Psoas muscle (tissue), 8 donors: ENCODE measurements around the gene BCKDHA. TPM values are rescaled to one million over a fixed set of nuclear protein-coding genes. Genes with fewer than 3 reads are reported as not detected.
"Not testable (repeated sequence)": the region's sequence is repeated elsewhere in the genome, so short reads cannot be mapped to it uniquely, and the experiment has no call there.

Experiments
- ATAC-seq, 4 donors: fragments of 200-7000 bp; cut with Tn5 transposase; one replicate each; pipeline ENCODE4 v1.9.1; 2020; ENCODE audit warnings: moderate library complexity in 3 of 4, mild to moderate bottlenecking in 2 of 4
- DNase-seq, 2 donors: peaks; one replicate each; pipeline ENCODE4 v3.0.0-alpha.2; 2020
- H3K27ac ChIP-seq: fragments of 200-600 bp; one replicate; pipeline ENCODE4 v1.8.0; 2022
- H3K27me3 ChIP-seq, 3 donors: fragments of 200-600 bp in 1 of 3; one replicate each; pipeline versions ENCODE4 v1.6.1 to v1.8.0; 2013 to 2022; ENCODE audit warnings: low read length in 2 of 3, mild to moderate bottlenecking in 2 of 3, moderate library complexity in 1 of 3; ENCODE audit not compliant: insufficient read depth in 3 of 3
- H3K36me3 ChIP-seq, 2 donors: fragments of 200-600 bp in 1 of 2; one replicate each; pipeline versions ENCODE4 v1.6.1 to v1.8.0; 2013 to 2022; ENCODE audit warnings: low read depth in 1 of 2, mild to moderate bottlenecking in 1 of 2, moderate library complexity in 1 of 2; ENCODE audit not compliant: insufficient read depth in 1 of 2
- H3K4me1 ChIP-seq: fragments of 200-600 bp; one replicate; pipeline ENCODE4 v1.8.0; 2022
- H3K4me3 ChIP-seq: fragments of 200-600 bp; one replicate; pipeline ENCODE4 v1.8.0; 2022; ENCODE audit warnings: mild to moderate bottlenecking
- H3K9me3 ChIP-seq: fragments of 200-600 bp; one replicate; pipeline ENCODE4 v1.8.0; 2022
- WGBS, 3 donors: extraction: QIAGEN DNeasy Blood & Tissue Kit; methylation state at CpG; one replicate each; pipeline versions ENCODE4 v1.1.6 to v1.1.7; 2013; 5-methylcytosine and 5-hydroxymethylcytosine counted together
- intact Hi-C, 2 donors: fragments of 100-400 bp; cut with DNase I; formaldehyde crosslinking; loops; one replicate each; pipeline versions ENCODE4 v1.11.0 to v1.14.2; 2022
- polyA plus RNA-seq, 3 donors: library from polyadenylated mRNA; stranded (reverse); fragments of 200-250 nt; gene quantifications; one replicate each; pipeline ENCODE4 v1.2.3, GENCODE V29; 2013
- total RNA-seq, 4 donors: library from RNA; stranded (reverse); fragmentation: NEBNext Ultra II Directional in 2 of 4; extraction: Animal tissue kit (Norgen Biotek cat#: 25700) in 2 of 4; gene quantifications; one replicate each; pipeline versions ENCODE4 v1.2.1 to v1.2.4, GENCODE V29; 2021 to 2023
- TF ChIP-seq, protein P1 (sequence below): fragments of 200-600 bp; IDR thresholded peaks from one replicate; pipeline ENCODE4 v1.8.0; 2022; ENCODE audit warnings: antibody characterized with exemption
- donor health status: healthy with polysubstance abuse.
- donor health status: DM: no; HTN: no; CAD: no; lungs with moderate emphysema.
- donor health status: Bipolar disorder and iron deficiency.
- donor health status: healthy.
- donor health status: DM: yes; HTN: yes; CAD: no.
- donor health status: DM: no; HTN: no; CAD: no.
- donor health status: DM: no; HTN: no; CAD: no.
- donor health status: DM: yes; HTN: yes; CAD: no.

BCKDHA gene
- total and polyA plus RNA-seq, 7 donors = 31.5 to 58.8 (median 43.3) TPM

DNA sequence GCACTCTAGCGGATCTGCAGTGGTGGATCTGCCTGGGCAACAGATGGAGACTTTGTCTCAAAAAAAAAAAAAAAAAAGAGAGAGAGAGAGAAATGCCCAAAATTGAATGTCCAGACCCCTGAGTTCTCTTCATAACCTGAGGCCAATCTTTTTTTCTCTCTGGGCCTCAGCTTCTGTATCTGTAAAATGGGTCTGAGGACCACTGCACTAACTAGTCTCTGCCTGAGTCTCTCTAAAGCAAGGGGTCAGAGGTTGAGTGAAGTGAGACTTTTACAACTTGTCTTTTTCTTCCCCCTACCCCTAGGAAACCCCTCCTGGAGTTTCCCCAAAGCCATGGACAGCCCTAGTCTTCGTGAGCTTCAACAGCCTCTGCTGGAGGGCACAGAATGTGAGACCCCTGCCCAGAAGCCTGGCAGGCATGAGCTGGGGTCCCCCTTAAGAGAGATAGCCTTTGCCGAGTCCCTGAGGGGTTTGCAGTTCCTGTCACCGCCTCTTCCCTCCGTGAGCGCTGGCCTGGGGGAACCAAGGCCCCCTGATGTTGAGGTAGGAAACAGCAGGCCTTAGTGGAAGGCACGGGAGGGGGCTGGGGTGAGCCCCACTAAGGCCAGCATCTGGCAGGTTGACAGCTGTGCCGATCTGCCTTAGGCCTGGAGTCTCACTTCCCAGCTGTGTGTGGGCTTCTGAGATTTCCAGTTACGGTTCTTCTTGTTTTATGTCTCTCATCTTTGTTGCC, 19.5 kb upstream of the BCKDHA start:
- intact Hi-C loops = no loop called here
- Histone ChIP-seq H3K27ac (peak overlapping the region; percentile 23), H3K9me3 (no peaks in the 10 kb centered on the region), H3K4me1 (peaks cover 15% of the 10 kb centered on the region), H3K4me3 (no peak overlapping the region), H3K36me3 (peaks cover 0 to 6% of the 10 kb centered on the region in 2 donors), H3K27me3 (peaks cover 0 to 10% (median 2%) of the 10 kb centered on the region in 3 donors)
- ATAC-seq = no peak
- DNase-seq = peak in 1 of 2 donors; percentile 42
- WGBS, 3 donors = 45 to 54% (median 48%) methylated on average over 9 of the region's 9 CpGs
- TF ChIP-seq, protein P1, sequence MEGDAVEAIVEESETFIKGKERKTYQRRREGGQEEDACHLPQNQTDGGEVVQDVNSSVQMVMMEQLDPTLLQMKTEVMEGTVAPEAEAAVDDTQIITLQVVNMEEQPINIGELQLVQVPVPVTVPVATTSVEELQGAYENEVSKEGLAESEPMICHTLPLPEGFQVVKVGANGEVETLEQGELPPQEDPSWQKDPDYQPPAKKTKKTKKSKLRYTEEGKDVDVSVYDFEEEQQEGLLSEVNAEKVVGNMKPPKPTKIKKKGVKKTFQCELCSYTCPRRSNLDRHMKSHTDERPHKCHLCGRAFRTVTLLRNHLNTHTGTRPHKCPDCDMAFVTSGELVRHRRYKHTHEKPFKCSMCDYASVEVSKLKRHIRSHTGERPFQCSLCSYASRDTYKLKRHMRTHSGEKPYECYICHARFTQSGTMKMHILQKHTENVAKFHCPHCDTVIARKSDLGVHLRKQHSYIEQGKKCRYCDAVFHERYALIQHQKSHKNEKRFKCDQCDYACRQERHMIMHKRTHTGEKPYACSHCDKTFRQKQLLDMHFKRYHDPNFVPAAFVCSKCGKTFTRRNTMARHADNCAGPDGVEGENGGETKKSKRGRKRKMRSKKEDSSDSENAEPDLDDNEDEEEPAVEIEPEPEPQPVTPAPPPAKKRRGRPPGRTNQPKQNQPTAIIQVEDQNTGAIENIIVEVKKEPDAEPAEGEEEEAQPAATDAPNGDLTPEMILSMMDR = no peak

DNA sequence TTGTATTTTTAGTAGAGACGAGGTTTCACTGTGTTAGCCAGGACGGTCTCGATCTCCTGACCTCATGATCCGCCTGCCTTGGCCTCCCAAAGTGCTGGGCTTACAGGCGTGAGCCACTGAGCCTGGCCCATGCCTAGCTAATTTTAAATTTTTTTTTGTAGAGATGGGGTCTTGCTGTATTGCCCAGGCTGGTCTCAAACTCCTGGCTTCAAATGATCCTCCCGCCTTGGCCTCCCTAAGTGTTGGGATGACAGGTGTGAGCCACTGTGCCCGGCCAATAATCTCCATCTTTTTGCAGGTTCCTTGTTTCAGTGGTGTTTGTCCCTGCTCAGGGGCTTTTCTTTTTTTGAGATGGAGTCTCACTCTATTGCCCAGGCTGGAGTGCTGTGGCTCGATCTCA, 16.1 kb upstream of the BCKDHA start:
- H3K27me3 ChIP-seq, H3K27ac ChIP-seq, DNase-seq, H3K4me3 ChIP-seq, H3K9me3 ChIP-seq, ATAC-seq, H3K4me1 ChIP-seq: not testable (repeated sequence)
- intact Hi-C loops = loop anchor here in 1 of 2 donors (5.0 kb wide), 1 partner anchor 46 kb away; the partner anchor contains the start of gene B3GNT8
- 94 to 97% (median 95%) methylated on average over 8 of the region's 8 CpGs for WGBS, 3 donors
- peaks cover 0 to 29% of the 10 kb centered on the region in 2 donors for H3K36me3 ChIP-seq

DNA sequence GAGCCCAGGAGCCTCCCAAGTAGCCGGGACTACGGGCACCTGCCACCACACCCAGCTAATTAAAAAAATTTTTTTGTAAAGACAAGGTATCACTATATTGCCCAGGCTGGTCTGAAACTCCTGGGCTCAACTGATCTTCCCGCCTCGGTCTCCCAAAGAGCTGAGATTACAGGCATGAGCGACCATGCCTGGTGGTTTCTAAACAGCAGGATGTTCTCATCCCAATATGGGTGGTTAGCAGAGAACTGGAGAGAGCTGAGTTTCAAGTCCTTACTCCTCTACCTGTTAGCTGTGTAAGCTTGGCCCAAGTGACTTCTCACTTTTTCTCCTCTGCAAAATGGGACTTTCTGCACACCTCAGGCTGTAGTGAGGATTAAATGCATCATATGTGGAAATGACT, 13.3 kb upstream of the BCKDHA start:
- intact Hi-C loops = loop anchor here in 1 of 2 donors (5.0 kb wide), 1 partner anchor 43 kb away; the partner anchor contains the start of gene B3GNT8
- Histone ChIP-seq H3K4me3 (no peak overlapping the region), H3K36me3 (peaks cover 0 to 57% of the 10 kb centered on the region in 2 donors), H3K27ac (no peak overlapping the region), H3K4me1 (no peaks in the 10 kb centered on the region), H3K9me3 (no peaks in the 10 kb centered on the region), H3K27me3 (no peaks in the 10 kb centered on the region)
- 89 to 95% (median 94%) methylated on average over 5 of the region's 5 CpGs for WGBS, 3 donors
- TF ChIP-seq, protein P1 = no peak
- ATAC-seq (no peak), DNase-seq (no peak)

DNA sequence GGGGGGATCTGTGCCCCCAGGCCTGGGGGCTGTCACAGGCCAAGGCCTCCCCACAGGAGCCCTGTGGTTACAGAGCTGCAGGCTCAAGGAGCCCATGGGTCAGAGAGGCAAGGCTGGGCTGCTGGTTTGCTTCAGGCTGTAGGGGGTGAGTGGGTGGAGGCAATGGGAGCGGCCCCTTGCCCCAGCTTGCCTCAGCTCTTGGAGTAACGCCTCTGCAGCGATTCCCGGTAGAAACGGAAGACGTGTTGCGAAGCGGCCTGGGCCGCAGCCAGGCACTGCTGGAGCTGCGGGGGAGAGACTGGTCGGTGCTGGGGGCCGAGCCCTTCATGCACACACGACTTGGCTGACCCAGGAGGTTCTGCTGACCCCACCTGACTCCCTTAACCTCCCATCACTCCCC, 11.2 kb upstream of the BCKDHA start:
- no peak for DNase-seq

DNA sequence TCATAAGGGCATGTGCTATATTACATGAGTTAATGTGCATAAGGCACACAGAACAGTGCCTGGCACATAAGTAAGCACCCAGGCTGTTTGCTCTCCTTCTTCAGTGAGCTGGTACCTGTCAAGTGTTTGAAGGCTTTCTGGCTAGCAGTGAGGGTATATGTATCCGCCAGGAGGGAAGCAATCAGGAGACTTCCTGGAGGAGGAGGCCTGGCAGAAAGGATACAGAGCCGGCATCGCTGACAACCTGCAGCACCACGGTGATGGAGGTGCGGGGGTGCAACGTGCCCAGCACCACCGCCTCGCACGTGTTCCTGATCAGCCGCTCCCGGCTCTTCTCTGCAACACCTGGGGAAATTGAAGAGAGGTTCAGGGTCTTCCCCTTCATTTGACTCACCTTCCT, 6.0 kb upstream of the BCKDHA start:
- peaks cover 4 to 63% of the 10 kb centered on the region in 2 donors for H3K36me3 ChIP-seq
- no peaks in the 10 kb centered on the region for H3K4me1 ChIP-seq
- no peak for ATAC-seq
- intact Hi-C loops = no loop called here
- DNase-seq = no peak
- H3K4me3 ChIP-seq = no peak overlapping the region
- TF ChIP-seq, protein P1 = no peak
- no peaks in the 10 kb centered on the region for H3K27me3 ChIP-seq
- no peak overlapping the region for H3K27ac ChIP-seq
- 86 to 91% (median 90%) methylated on average over 11 of the region's 11 CpGs for WGBS, 3 donors
- H3K9me3 ChIP-seq = no peaks in the 10 kb centered on the region

More for the DNA sequence above, 11.2 kb upstream of the BCKDHA start:
- Histone ChIP-seq H3K4me1 (no peaks in the 10 kb centered on the region), H3K27me3 (no peaks in the 10 kb centered on the region), H3K4me3 (no peak overlapping the region), H3K27ac (no peak overlapping the region), H3K36me3 (peaks cover 4 to 78% of the 10 kb centered on the region in 2 donors), H3K9me3 (no peaks in the 10 kb centered on the region)
- intact Hi-C loops = no loop called here
- ATAC-seq = no peak
- TF ChIP-seq, protein P1 = no peak
- WGBS, 3 donors = 82 to 89% (median 87%) methylated on average over 13 of the region's 13 CpGs
